NB4 (cell line): Measurements from ENCODE around the gene NAV3.

Experiments
- CTCF ChIP-seq: IDR thresholded peaks from one replicate; pipeline ENCODE4 v1.5.1; 2012; ENCODE audit warnings: low read depth, low read length
- POLR2A ChIP-seq: IDR thresholded peaks from 2 replicates; pipeline ENCODE4 v1.6.1; 2011; ENCODE audit warnings: mild to moderate bottlenecking; ENCODE audit not compliant: insufficient read length; ENCODE audit errors: extremely low read depth

- no peak for TF ChIP-seq CTCF
- no peak for TF ChIP-seq POLR2A
Measured at GRCh38 chr12:77943466-77943865, 112.8 kb downstream of the NAV3 start.
